A673 (cell line): ENCODE data around the gene DHRS3. TPM values are rescaled to one million over a fixed set of nuclear protein-coding genes. Genes with fewer than 3 reads are reported as not detected.

ENCODE experiments used
- BruUV-seq: library from RNA; stranded (reverse); fragments of 400-500 nt; replicated peaks from 2 replicates; lab custom pipeline; 2021; lab: Mats Ljungman, UMichigan
- CTCF ChIA-PET: fragments of 300-600 bp; sonication (Branson Sonifier 250); formaldehyde crosslinking; loops from one replicate; lab custom pipeline; 2022; ENCODE audit warnings: antibody characterized with exemption; lab: Charles Lee
- POLR2A ChIA-PET: fragments of 300-600 bp; sonication (Branson Sonifier 250); formaldehyde crosslinking; loops from one replicate; lab custom pipeline; 2022; ENCODE audit warnings: antibody characterized with exemption; ENCODE audit not compliant: low non-redundant PET; lab: Charles Lee
- DNase-seq: peaks from one replicate; pipeline ENCODE4 v3.0.0-alpha.2; 2015; ENCODE audit warnings: low spot score
- H3K27ac ChIP-seq: fragments of 200-600 bp; sonication (generic); 2 replicates; pipeline ENCODE4 v1.5.1; 2016; ENCODE audit warnings: mixed run types, low read depth, mild to moderate bottlenecking, mixed read lengths, antibody characterized with exemption, low read length; ENCODE audit not compliant: poor library complexity, severe bottlenecking
- H3K27me3 ChIP-seq: fragments of 200-600 bp; sonication (generic); replicated peaks from 2 replicates; pipeline ENCODE4 v1.6.1; 2017; ENCODE audit warnings: mixed run types, low read depth, mild to moderate bottlenecking, mixed read lengths, antibody characterized with exemption, low read length; ENCODE audit not compliant: insufficient read depth, poor library complexity
- H3K36me3 ChIP-seq: fragments of 200-600 bp; sonication (generic); 2 replicates; pipeline ENCODE4 v1.6.1; 2016; ENCODE audit warnings: mixed run types, mild to moderate bottlenecking, mixed read lengths, antibody characterized with exemption, low read length; ENCODE audit not compliant: insufficient read depth, poor library complexity, severe bottlenecking
- H3K4me1 ChIP-seq: fragments of 200-600 bp; sonication (generic); 2 replicates; pipeline ENCODE4 v1.6.1; 2017; ENCODE audit warnings: mixed run types, mild to moderate bottlenecking, mixed read lengths, antibody characterized with exemption, low read length; ENCODE audit not compliant: insufficient read depth, poor library complexity, severe bottlenecking
- H3K4me3 ChIP-seq: fragments of 200-600 bp; sonication (generic); 2 replicates; pipeline ENCODE4 v1.5.1; 2016; ENCODE audit warnings: low read depth, mixed run types, mild to moderate bottlenecking, mixed read lengths, low read length; ENCODE audit not compliant: poor library complexity, severe bottlenecking
- H3K9me3 ChIP-seq: fragments of 200-600 bp; sonication (generic); 2 replicates; pipeline ENCODE4 v1.6.1; 2016; ENCODE audit warnings: mixed run types, low read depth, mild to moderate bottlenecking, mixed read lengths, antibody characterized with exemption, low read length; ENCODE audit not compliant: poor library complexity, severe bottlenecking
- CTCF ChIP-seq: fragments of 300-800, 200-600 bp; sonication (generic); conservative IDR thresholded peaks from 2 replicates; pipeline ENCODE4 v1.5.1; 2017; ENCODE audit warnings: low read depth, mild to moderate bottlenecking, antibody characterized with exemption, low read length, moderate library complexity, mixed read lengths
- EZH2 ChIP-seq: fragments of 200-600 bp; sonication (generic); IDR thresholded peaks from 2 replicates; pipeline ENCODE4 v1.6.1; 2017; ENCODE audit warnings: borderline replicate concordance, low read depth, mild to moderate bottlenecking, mixed read lengths, antibody characterized with exemption, low read length; ENCODE audit not compliant: poor library complexity, severe bottlenecking
- intact Hi-C: fragments of 100-400 bp; cut with micrococcal nuclease; formaldehyde crosslinking; loops from one replicate; pipeline ENCODE4 v1.10.0; 2022; ENCODE audit not compliant: unreplicated experiment
- total RNA-seq: library from RNA; stranded (reverse); gene quantifications from 2 replicates; pipeline ENCODE4 v1.2.3, GENCODE V29; 2021

DHRS3 gene
- total RNA-seq, 1 experiment from 2014 or later = 2.4 TPM

- POLR2A ChIA-PET = no interaction called here
- Histone ChIP-seq H3K4me1 (no peaks in the 10 kb centered on the region), H3K4me3 (no peak overlapping the region), H3K9me3 (no peaks in the 10 kb centered on the region), H3K27ac (no peak overlapping the region), H3K36me3 (no peaks in the 10 kb centered on the region), H3K27me3 (no peaks in the 10 kb centered on the region)
- intact Hi-C loops = no loop called here
- no peak for DNase-seq
- CTCF ChIA-PET = no interaction called here
- TF ChIP-seq EZH2 (no peak), CTCF (no peak)
- no TSS peak for BruUV-seq
Measured at GRCh38 chr1:12584900-12585525, 33.0 kb downstream of the DHRS3 start.

- DNase-seq = no peak
- H3K27me3 ChIP-seq = no peaks in the 10 kb centered on the region
- no TSS peak for BruUV-seq
- ChIA-PET CTCF (no interaction called here), POLR2A (no interaction called here)
- no peak for TF ChIP-seq CTCF
- no peak for TF ChIP-seq EZH2
- H3K4me1 ChIP-seq = no peaks in the 10 kb centered on the region
- no peak overlapping the region for H3K27ac ChIP-seq
- H3K4me3 ChIP-seq = no peak overlapping the region
- intact Hi-C loops = no loop called here
- no peaks in the 10 kb centered on the region for H3K36me3 ChIP-seq
- H3K9me3 ChIP-seq = no peaks in the 10 kb centered on the region
Measured at GRCh38 chr1:12583484-12583883, 34.5 kb downstream of the DHRS3 start.

- no peaks in the 10 kb centered on the region for H3K9me3 ChIP-seq
- BruUV-seq = no TSS peak
- POLR2A ChIA-PET = no interaction called here
Measured at GRCh38 chr1:12582649-12583048, 35.4 kb downstream of the DHRS3 start.

More at GRCh38 chr1:12582649-12583048, 35.4 kb downstream of the DHRS3 start:
- H3K4me3 ChIP-seq = no peak overlapping the region
- no peaks in the 10 kb centered on the region for H3K36me3 ChIP-seq
- CTCF ChIA-PET = no interaction called here
- TF ChIP-seq EZH2 (no peak), CTCF (no peak)
- DNase-seq = no peak
- H3K27ac ChIP-seq = no peak overlapping the region
- no peaks in the 10 kb centered on the region for H3K4me1 ChIP-seq
- no peaks in the 10 kb centered on the region for H3K27me3 ChIP-seq
- intact Hi-C loops = no loop called here
